NCI-H524 treated with DMSO at 0.1 percent for 48 hours (cell line): Measurements from ENCODE around the gene FGF7.
"Not testable (repeated sequence)": the region's sequence is repeated elsewhere in the genome, so short reads cannot be mapped to it uniquely, and the experiment has no call there.

Source experiments
- DNase-seq: peaks from one replicate; lab custom pipeline; 2025; lab: John Stamatoyannopoulos, UW

The FGF7 gene

GRCh38 chr15:49495993-49496753 lies 73.1 kb downstream of the FGF7 start:
- DNase-seq: no peak

- no peak for DNase-seq
Observed at GRCh38 chr15:49501586-49501985, 78.5 kb downstream of the FGF7 start.

DNA sequence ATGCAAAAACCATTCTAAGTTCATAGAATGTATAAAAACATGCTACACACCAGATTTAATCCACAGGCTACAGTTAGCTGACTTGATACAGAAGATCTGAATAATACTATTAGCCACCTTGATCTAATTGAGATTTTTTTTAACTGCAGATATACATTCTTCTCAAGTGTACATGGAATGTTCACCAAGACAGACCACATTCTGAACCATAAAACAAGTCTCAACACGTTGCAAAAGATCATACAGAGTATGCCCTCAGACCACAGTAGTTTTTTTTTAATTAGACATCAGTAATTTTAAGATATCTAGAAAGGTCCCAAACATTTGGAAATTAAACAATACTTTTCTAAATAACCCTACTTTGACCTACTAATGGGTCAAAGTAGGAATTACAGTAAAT lies 83.3 kb downstream of the FGF7 start:
- no peak for DNase-seq

GRCh38 chr15:49507261-49507660 lies 84.2 kb downstream of the FGF7 start:
- no peak for DNase-seq

DNA sequence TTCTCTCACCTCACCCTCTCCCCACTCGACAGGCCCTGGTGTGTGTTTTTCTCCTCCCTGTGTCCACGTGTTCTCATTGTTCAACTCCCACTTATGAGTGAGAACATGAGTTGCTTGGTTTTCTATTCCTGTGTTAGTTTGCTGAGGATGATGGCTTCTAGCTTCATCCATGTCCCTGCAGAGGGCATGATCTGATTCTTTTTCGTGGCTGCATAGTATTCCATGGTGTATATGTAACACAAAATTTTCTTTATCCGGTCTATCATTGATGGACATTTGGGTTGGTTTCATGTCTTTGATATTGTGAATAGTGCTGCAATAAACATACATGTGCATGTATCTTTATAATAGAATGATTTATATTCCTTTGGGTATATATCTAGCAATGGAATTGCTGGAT lies 89.7 kb downstream of the FGF7 start:
- not testable (repeated sequence) for DNase-seq

- DNase-seq: no peak
Observed at GRCh38 chr15:49521802-49522201, 98.8 kb downstream of the FGF7 start.

DNA sequence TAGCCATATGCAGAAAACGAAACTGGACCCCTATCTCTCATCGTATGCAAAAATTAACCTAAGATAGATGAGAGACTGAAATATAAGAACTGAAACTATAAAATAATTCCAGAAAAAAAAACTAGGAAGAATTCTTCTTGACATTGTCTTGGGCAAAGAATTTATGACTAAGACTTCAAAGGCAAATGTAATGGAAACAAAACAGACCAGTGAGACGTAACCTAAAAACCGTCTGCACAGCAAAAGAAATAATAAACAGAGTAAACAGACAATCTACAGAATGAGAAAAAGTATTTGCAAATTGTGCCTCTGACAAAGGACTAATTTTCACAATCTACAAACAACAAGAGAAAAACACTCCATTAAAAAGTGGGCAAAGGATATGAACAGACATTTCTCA lies 105.2 kb downstream of the FGF7 start:
- no peak for DNase-seq

- DNase-seq: no peak
Observed at GRCh38 chr15:49530092-49530491, 107.0 kb downstream of the FGF7 start.
